Adipose tissue (tissue), 3 donors: ENCODE data around the gene RAB8A. TPM values are rescaled to one million over a fixed set of nuclear protein-coding genes. Genes with fewer than 3 reads are reported as not detected.
A peak's percentile ranks its signal among the peaks of the same experiment; 100 is the strongest.

Source experiments
- H3K27ac ChIP-seq: one replicate; pipeline ENCODE4 v1.5.1; 2013; ENCODE audit warnings: low read depth, low read length
- WGBS, 3 donors: extraction: QIAGEN DNeasy Blood & Tissue Kit; methylation state at CpG; one replicate each; pipeline ENCODE4 v1.1.7; 2013; 5-methylcytosine and 5-hydroxymethylcytosine counted together
- polyA plus RNA-seq, 3 donors: library from polyadenylated mRNA; stranded (reverse); fragments of 200-250 nt; gene quantifications; one replicate each; pipeline ENCODE4 v1.2.3, GENCODE V29; 2013
- donor health status: healthy with polysubstance abuse.
- donor health status: Bipolar disorder and iron deficiency.
- donor health status: healthy.

Gene RAB8A
- polyA plus RNA-seq = 10 to 100 TPM; 20.8 to 31.9 (median 27.8) TPM

- peak within 1 kb of the TSS; percentile 69 for H3K27ac ChIP-seq
- WGBS, 3 donors = 1% methylated on average over 51 to 80 of the region's 81 CpGs
Measured at GRCh38 chr19:16111160-16111908, at the start of gene RAB8A. Gene RAB8A, plus strand, starts transcription at chr19:16111889. Its CDS starts 13 bp downstream, at chr19:16111902.

- WGBS, 3 donors = 47 to 77% (median 70%) methylated on average over 4 of the region's 4 CpGs
- H3K27ac ChIP-seq = no peak overlapping the region
Measured at GRCh38 chr19:16061943-16062342, 49.7 kb upstream of the RAB8A start.

DNA sequence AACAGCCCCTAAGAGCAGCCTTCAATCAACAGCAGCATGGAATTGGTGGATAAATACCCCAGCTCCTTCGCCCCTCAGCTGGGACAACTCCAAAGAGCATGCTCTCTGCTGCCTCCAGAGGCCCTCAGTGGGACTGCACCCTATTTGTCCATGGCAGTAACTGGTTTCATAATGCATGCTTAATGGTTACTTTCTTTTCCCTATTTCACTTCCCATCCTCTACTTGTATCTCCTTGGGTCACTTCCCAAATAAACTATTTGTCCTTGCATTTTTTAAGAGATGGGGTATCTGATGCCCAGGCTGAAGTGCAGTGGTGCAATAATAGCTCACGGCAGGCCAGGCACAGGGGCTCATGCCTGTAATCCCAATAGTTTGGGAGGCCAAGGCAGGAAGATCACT is 48.9 kb upstream of the RAB8A start:
- 78 to 79% (median 78%) methylated on average over 2 of the region's 2 CpGs for WGBS, 3 donors
- H3K27ac ChIP-seq = no peak overlapping the region

- no peak overlapping the region for H3K27ac ChIP-seq
Measured at GRCh38 chr19:16064209-16064889, 47.3 kb upstream of the RAB8A start.

DNA sequence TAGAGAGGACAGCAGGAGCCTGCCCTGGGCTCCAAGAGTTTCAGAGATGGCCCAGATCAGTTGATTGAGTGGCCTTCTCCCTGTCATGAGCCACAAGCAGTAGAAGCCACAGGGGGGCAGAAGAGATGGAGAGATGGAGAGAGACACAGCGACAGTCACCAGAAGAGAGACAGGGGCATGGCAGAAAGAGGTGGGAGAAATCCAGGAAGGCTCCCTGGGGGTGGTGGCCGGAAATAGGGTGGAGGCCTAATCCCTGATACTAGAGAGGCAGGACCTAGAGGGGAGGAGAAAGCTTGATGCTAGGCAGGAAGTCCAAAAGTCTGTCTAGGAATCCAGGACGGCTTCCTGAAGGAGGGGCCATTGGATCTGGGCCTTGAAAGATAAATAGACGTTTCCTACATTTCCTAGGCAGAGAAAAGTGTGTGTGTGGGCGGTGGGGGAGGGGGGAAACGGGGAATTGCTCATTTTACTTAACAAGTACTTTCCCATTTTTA is 45.0 kb upstream of the RAB8A start:
- H3K27ac ChIP-seq = no peak overlapping the region

More at GRCh38 chr19:16064209-16064889, 47.3 kb upstream of the RAB8A start:
- 82 to 90% (median 87%) methylated on average over 16 of the region's 16 CpGs for WGBS, 3 donors

GRCh38 chr19:16067205-16067938 is 44.3 kb upstream of the RAB8A start:
- H3K27ac ChIP-seq = no peak overlapping the region
- WGBS, 3 donors = 62 to 77% (median 70%) methylated on average over 39 to 40 of the region's 40 CpGs

More for the DNA sequence above, 45.0 kb upstream of the RAB8A start:
- 41 to 45% (median 44%) methylated on average over 6 of the region's 6 CpGs for WGBS, 3 donors

DNA sequence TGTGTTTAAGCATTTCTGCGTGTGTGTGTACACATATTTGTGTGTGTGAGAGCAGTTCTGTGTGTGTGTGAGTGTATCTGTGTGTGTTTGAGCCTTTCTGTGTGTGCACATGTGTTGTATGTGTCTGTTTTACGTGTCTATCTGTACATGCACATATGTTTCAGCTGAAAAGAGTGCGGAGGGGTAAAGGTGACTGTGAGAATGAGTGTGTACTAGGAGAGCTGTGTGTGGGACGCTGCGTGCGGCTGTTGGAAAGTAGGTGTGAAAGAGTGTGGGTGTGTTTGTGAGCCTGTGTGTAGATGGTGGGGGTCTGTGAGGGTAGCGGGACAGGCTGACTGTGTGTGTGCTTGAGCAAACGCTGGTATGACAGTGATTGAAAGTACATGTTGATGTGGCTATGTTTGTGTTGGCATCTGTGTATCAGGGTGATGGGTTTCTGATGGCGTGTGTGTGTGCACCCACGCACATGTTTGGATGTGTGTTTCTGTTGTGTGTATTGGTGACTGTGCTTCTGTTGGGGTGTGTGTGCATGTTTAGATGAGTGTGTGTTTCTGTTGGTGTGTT is 42.9 kb upstream of the RAB8A start:
- H3K27ac ChIP-seq = no peak overlapping the region
- WGBS, 3 donors = 72 to 86% (median 82%) methylated on average over 10 of the region's 10 CpGs

GRCh38 chr19:16069813-16070365 is 41.8 kb upstream of the RAB8A start:
- H3K27ac ChIP-seq = peak overlapping the region; percentile 17
- WGBS, 3 donors = 75 to 82% (median 79%) methylated on average over 10 of the region's 10 CpGs

DNA sequence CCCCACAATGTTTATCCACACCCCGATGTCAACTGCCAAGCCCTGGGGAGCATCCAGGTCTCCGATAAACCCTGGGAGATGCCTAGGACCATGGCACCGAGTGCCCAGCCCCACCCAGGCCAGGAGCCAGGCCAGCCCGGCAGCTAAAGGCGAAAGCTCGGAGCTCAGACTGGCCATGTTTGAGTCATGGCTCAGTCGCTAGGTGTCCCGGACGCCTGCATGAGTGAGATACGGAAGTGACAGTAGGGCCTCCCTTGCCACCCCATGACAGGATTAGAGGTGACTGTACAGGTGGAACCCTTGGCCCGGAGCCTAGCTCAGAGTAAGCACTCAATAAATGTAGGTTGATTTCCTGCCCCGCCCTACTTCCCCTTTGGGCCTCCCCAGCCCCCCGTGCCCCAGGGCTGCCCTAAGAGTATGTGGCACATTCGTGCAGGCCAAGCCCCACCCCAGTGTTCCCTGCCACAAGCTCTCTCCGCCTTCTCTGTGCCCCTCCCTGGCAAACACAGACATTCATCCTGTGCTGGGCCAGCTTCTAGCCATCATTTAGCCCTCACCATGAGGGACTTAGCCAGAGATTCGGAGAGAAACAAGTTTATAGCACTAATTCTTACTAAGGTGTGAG is 41.2 kb upstream of the RAB8A start:
- peak overlapping the region; percentile 17 for H3K27ac ChIP-seq
- 38 to 67% (median 40%) methylated on average over 16 of the region's 16 CpGs for WGBS, 3 donors

GRCh38 chr19:16071072-16071691 is 40.5 kb upstream of the RAB8A start:
- WGBS, 3 donors = 80 to 86% (median 85%) methylated on average over 9 of the region's 9 CpGs
- no peak overlapping the region for H3K27ac ChIP-seq

DNA sequence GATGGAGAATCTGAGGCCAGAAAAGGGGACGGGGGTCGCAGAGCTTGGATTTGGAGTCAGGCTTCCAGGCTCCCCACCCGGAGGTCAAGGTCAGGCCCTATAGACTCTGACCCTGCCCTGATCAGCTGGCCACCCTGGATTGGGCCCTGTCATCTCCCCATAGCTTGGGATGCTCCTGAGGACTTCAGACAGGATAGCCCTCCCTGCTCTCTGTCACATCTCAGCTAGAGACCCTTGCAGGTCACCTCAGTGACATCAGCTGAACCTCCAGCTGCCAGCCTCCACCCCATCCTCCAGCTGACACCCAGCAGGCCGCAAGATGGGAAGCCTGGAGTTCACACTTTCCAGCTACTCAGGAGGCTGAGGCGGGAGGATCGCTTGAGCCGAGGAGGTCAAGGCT is 38.2 kb upstream of the RAB8A start:
- H3K27ac ChIP-seq = no peak overlapping the region
- 88 to 91% (median 90%) methylated on average over 7 of the region's 7 CpGs for WGBS, 3 donors

DNA sequence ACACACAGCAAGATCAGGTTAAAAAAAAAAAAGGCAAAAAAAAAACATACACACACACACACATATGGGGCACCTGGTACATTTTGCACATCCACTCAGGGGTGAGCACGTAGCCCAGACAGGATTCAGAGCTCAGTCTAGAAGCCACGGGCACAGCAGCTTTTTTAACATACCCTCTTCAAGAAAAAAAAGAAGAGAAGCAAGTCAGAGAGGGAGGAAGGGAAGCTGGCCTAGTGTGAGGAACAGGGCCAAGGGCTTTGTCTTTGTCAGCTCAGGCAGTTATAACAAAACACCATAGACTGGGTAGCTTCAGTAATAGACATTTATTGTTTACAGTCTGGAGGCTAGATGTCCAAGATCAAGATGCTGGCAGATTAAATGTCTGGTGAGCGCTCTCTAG is 37.7 kb upstream of the RAB8A start:
- 46 to 71% (median 58%) methylated on average over 3 of the region's 3 CpGs for WGBS, 3 donors
- no peak overlapping the region for H3K27ac ChIP-seq

DNA sequence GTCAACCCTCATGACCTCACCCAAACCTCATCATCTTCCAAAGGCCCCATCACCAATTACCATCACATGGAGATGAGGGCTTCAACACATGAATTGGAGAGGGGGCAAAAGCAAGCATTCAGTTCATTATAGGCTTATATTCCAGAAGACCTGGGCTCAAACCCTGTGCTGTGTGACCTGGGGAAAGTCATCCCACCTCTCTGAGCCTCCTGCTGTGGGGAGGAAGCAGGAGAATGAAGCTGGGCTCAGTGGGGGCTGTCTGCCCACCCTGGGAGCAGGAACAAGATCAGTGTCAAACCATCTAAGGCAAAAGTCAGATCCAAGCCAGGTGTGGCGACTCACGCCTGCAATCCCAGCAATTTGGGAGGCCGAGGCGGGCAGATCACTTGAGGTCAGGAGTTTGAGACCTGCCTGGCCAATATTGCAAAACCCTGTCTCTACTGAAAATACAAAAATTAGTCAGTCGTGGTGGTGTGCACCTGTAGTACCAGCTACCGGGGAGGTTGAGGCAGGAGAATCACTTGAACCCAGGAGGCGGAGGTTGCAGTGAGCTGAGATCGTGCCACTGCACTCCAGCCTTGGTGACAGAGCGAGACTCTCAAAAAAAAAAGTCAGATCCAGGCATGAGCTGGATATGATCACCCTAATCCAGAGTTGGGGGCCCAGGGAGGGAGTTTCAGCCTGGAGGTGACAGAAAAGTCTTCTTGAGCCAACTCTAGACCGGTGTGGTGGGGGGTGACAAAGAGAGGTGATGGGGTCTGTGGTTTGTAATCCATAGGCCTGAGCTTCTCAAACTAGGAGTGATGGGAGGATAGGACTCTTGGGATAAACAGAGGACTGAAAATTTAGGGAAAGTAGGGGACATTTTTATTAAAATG is 37.0 kb upstream of the RAB8A start:
- 93 to 95% (median 93%) methylated on average over 10 of the region's 10 CpGs for WGBS, 3 donors
- no peak overlapping the region for H3K27ac ChIP-seq

DNA sequence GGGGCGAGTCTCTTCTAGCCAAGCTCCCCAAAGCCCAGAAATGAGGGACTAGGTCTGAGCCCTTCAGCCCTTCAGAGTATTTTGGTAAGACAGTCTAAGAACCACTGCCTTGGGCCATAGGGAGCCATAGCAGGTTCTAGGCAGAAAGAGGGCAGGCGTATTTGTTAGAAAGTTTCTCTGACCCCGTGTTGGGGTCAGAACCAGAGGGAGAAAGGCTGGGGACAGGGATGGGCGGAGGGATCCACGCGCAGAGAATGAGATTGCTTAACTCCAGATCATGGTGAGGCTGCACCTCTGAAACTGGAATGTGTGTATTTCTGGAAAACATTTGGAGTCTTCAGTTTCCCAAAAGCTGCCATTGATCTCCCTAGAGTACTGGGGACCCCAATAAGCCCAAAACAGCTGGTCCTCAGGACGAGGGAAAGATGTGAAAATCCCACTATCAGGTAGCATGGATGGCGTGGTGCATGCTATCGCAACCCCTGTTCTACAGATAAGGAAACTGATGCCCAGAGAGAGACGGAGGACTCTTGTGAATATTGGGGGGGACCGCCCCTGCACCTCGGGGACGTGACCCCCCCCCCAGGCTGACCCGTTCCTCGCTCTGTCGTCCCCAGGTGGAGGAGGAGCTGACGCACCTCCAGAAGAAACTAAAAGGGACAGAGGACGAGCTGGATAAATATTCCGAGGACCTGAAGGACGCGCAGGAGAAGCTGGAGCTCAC is 36.1 kb upstream of the RAB8A start:
- H3K27ac ChIP-seq = no peak overlapping the region
- 29 to 32% (median 29%) methylated on average over 21 of the region's 21 CpGs for WGBS, 3 donors

- WGBS, 3 donors = 0 to 1% (median 0%) methylated on average over 35 to 85 of the region's 101 CpGs
- H3K27ac ChIP-seq = peak within 1 kb of the TSS; percentile 85
Measured at GRCh38 chr19:16076154-16076957, 35.3 kb upstream of the RAB8A start, which contains the start of gene TPM4. Gene TPM4, plus strand, starts transcription at chr19:16076495. Its CDS starts 71 bp downstream, at chr19:16076566.
